ENCODE results near the gene HOXD3. TPM values are rescaled to one million over a fixed set of nuclear protein-coding genes. Genes with fewer than 3 reads are reported as not detected.

The HOXD3 gene
- total and polyA plus RNA-seq, 2 of the 8 experiments (the other 6 are each of a cell fraction or from before 2014, with no cell fraction given), result not detected

DNA sequence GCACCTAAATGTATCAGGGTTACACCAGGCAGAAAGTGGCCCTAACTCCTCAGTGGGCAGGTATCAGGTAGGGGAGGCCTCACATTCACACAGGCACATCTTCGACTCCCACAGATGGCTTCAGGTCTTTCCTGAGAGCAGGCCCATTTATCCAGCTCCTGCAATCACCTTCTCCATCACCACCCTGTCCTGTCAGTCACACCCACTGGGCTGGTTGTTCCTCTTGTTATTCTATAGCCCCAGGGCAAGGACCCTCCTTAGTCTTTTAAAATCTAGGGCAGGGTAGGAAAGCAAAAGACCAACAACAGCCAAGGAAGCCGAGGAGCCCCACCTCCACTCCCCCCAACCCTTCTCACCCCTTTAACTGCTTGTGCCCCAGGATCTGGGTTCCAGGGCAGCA is 14.8 kb upstream of the HOXD3 start (continued):
- no peak for TF ChIP-seq CBX8 (IDR thresholded peaks at IDR 0.05; ENCODE audit: borderline replicate concordance, low read depth, low read length)
